HuH-7.5 (cell line): ENCODE measurements around the gene PSENEN.
"Not testable (repeated sequence)": the region's sequence is repeated elsewhere in the genome, so short reads cannot be mapped to it uniquely, and the experiment has no call there.

ENCODE experiments used
- DNase-seq: peaks from one replicate; pipeline ENCODE4 v3.0.0; 2011; ENCODE audit warnings: low spot score

Gene PSENEN

GRCh38 chr19:35718345-35719041 is 27.0 kb upstream of the PSENEN start:
- DNase-seq, result no peak

DNA sequence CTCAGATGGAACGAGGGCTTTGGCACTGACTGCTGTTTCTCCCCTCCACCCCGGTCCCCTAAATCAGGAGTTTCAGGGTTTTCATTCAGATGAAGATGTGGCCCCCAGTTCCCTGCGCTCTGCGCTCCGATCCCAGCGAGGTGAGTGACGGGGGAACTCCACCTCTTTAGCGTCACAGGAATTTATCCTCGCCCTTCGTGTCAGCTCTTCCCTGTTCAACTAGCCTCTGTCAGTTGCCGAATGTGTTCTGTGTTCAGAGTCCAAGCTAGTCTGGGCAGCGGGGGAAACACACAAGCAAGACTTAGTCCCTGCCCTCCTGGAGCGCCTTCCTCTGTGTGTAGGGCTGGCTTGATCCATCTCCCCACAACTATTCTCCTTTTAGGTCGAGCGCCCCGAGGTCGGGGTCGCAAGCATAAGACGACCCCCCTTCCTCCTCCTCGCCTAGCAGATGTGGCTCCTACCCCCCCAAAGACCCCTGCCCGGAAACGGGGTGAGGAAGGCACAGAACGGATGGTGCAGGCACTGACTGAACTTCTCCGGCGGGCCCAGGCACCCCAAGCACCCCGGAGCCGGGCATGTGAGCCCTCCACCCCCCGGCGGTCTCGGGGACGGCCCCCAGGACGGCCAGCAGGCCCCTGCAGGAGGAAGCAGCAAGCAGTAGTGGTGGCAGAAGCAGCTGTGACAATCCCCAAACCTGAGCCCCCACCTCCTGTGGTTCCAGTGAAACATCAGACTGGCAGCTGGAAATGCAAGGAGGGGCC is 25.9 kb upstream of the PSENEN start:
- no peak for DNase-seq

DNA sequence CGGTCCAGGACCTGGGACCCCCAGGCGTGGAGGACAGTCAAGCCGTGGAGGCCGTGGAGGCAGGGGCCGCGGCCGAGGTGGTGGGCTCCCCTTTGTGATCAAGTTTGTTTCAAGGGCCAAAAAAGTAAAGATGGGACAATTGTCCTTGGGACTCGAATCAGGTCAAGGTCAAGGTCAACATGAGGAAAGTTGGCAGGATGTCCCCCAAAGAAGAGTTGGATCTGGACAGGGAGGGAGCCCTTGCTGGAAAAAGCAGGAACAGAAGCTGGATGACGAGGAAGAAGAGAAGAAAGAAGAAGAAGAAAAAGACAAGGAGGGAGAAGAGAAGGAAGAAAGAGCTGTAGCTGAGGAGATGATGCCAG is 25.3 kb upstream of the PSENEN start:
- DNase-seq, result no peak

DNA sequence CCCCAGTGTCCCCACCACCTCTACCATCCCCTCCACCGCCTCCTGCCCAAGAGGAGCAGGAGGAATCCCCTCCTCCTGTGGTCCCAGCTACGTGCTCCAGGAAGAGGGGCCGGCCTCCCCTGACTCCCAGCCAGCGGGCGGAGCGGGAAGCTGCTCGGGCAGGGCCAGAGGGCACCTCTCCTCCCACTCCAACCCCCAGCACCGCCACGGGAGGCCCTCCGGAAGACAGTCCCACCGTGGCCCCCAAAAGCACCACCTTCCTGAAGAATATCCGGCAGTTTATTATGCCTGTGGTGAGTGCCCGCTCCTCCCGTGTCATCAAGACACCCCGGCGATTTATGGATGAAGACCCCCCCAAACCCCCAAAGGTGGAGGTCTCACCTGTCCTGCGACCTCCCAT is 24.8 kb upstream of the PSENEN start:
- DNase-seq, result no peak

DNA sequence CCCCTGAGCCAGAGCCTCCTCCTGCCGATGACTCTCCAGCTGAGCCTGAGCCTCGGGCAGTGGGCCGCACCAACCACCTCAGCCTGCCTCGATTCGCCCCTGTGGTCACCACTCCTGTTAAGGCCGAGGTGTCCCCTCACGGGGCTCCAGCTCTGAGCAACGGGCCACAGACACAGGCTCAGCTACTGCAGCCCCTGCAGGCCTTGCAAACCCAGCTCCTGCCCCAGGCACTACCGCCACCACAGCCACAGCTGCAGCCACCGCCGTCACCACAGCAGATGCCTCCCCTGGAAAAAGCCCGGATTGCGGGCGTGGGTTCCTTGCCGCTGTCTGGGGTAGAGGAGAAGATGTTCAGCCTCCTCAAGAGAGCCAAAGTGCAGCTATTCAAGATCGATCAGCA is 24.1 kb upstream of the PSENEN start:
- no peak for DNase-seq

DNA sequence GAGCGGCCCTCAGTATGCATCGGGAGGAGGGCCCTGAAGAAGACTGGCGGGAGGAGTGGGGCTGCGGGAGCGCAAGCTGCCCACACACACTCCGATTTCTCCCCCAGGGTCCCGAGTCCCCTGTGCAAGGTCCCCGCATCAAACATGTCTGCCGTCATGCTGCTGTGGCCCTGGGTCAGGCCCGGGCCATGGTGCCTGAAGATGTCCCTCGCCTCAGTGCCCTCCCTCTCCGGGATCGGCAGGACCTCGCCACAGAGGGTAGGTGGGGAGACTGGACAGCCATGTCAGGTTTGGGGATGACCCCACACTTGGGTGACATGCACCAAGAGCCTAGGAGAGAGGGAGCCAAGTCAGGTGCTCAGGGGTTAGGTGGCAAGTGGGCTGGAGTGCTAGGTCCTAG is 23.0 kb upstream of the PSENEN start:
- no peak for DNase-seq

GRCh38 chr19:35722897-35723296 is 22.6 kb upstream of the PSENEN start:
- no peak for DNase-seq

GRCh38 chr19:35723671-35724070 is 21.8 kb upstream of the PSENEN start:
- no peak for DNase-seq

DNA sequence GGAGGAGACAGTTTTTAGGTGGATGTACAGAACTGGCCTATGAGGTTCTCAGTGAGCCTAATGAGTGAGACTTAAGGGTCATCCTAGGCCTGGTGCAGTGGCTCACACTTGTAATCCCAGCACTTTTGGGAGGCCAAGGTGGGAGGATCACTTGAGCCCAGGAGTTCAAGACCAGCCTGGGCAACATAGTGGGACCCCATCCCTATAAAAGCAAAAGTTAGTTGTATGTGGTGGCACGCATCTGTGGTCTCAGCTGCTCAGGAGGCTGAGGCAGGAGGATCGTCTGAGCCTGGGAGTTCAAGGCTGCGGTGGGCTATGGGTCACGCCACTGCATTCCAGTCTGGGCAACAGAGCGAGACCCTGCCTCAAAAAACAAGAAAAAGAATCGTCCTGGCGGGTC is 21.3 kb upstream of the PSENEN start:
- not testable (repeated sequence) for DNase-seq

- DNase-seq, result no peak
These were observed 20.9 kb upstream of the PSENEN start for GRCh38 chr19:35724560-35724959.

DNA sequence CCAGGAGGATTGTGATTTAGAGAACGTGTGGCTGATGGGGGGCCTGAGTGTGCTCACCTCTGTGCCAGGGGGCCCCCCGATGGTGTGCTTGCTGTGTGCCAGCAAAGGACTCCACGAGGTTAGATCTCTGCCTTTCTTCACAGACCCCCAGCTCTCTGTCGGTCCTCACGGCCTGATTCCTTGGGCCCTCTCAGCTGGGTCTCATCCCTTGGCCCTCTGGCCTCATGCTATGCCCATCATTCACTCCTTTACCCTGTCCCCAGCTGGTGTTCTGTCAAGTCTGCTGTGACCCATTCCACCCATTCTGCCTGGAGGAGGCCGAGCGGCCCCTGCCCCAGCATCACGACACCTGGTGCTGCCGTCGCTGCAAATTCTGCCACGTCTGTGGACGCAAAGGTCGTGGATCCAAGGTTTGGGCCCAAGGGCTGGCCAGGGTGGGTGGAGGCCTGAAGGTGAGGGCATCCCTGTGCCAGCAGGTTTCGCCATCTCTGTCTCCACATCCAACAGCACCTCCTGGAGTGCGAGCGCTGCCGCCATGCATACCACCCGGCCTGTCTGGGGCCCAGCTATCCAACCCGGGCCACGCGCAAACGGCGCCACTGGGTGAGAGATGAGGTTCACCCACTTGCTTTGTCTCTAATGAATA is 20.1 kb upstream of the PSENEN start:
- DNase-seq, result no peak

GRCh38 chr19:35727053-35727955 is 18.1 kb upstream of the PSENEN start:
- no peak for DNase-seq

DNA sequence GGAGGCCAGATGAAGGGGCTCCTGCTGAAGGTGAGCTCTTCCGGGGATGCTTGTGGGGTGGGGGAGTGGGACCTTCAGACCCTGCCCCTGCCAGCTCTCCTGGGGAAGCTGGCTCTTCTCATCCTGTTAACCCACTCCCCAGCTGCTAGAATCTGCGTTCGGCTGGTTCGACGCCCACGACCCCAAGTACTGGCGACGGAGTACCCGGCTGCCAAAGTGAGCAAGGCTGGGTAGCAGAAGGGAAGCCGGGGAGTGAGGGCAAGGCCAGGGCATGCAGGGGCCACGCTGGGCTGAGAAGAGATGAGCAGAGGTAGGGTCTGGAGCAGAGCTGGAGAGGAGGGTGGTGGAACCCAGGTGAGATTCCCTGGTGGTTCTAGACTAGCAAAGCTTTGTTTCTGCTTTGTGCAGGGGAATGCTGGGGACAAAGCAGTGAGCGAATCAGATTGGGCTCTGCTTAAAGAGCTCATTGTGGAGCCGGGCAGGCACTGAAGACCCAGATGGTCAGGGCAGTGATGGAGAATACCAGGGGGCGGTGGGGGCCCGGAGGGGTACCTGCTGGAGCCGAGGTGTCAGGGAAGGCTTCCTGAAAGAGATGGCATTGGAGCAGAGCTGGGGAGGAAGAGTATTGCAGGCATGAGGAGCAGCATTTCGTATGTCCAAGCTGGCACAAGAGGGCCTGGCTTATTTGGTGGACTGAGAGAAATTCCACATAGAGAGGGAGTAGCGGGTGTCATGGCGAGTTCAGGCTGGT is 17.3 kb upstream of the PSENEN start:
- DNase-seq, result no peak

DNA sequence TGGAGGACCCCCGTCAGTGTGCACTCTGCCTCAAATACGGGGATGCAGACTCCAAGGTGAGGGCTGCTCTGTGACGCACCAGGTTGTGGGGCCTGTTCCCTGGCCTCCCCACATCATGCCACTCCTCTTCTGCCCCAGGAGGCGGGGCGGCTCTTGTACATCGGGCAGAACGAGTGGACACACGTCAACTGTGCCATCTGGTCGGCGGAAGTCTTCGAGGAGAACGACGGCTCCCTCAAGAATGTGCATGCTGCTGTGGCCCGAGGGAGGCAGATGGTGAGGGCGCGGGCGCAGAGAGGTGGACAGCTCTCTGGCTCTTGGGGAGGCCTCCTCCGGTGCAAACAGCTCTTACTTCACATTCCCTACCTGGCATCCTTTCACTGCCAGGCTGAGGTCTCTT is 16.4 kb upstream of the PSENEN start:
- no peak for DNase-seq

- no peak for DNase-seq
These were observed 15.7 kb upstream of the PSENEN start for GRCh38 chr19:35729763-35730162.

DNA sequence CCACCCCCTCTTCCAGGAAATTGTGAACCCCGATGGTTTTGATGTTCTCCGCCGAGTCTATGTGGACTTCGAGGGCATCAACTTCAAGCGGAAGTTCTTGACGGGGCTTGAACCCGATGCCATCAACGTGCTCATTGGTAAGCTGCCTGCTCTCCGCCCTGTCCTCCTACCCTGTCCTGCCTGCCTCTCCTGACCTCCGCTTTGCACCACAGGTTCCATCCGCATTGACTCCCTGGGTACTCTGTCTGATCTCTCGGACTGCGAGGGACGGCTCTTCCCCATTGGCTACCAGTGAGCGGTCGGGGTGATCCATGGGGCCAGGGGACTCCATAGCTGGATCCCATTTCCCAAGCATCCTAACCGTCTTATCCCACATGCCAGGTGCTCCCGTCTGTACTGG is 15.1 kb upstream of the PSENEN start:
- no peak for DNase-seq

GRCh38 chr19:35731353-35731752 is 14.1 kb upstream of the PSENEN start:
- no peak for DNase-seq

GRCh38 chr19:35731779-35732405 is 13.6 kb upstream of the PSENEN start:
- no peak for DNase-seq

DNA sequence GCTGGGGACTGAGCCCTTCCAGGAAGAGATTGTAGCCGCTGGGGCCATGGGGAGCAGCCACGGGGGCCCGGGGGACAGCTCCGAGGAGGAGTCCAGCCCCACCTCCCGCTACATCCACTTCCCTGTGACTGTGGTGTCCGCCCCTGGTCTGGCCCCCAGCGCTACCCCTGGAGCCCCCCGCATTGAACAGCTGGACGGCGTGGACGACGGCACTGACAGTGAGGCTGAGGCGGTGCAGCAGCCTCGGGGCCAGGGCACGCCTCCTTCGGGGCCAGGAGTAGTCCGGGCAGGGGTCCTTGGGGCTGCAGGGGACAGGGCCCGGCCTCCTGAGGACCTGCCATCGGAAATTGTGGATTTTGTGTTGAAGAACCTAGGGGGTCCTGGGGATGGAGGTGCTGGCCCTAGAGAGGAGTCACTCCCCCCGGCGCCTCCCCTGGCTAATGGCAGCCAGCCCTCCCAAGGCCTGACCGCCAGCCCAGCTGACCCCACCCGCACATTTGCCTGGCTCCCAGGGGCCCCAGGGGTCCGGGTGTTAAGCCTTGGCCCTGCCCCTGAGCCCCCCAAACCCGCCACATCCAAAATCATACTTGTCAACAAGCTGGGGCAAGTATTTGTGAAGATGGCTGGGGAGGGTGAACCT is 12.8 kb upstream of the PSENEN start:
- DNase-seq, result no peak
